Esophagus (tissue), 2 donors: ENCODE results near the gene MYO18B. TPM values are rescaled to one million over a fixed set of nuclear protein-coding genes. Genes with fewer than 3 reads are reported as not detected.
"Not testable (repeated sequence)": the region's sequence is repeated elsewhere in the genome, so short reads cannot be mapped to it uniquely, and the experiment has no call there.

Experiments
- H3K27ac ChIP-seq, 2 donors: one replicate each; pipeline ENCODE4 v1.5.1; 2013; ENCODE audit warnings: low read depth in 2 of 2, mild to moderate bottlenecking in 2 of 2, inconsistent platforms in 1 of 2, low read length in 1 of 2, moderate library complexity in 1 of 2
- H3K27me3 ChIP-seq, 2 donors: one replicate each; pipeline ENCODE4 v1.6.1; 2013; ENCODE audit warnings: low read length in 2 of 2, control low read depth in 1 of 2, mild to moderate bottlenecking in 1 of 2; ENCODE audit not compliant: insufficient read depth in 2 of 2, control insufficient read depth in 1 of 2
- H3K36me3 ChIP-seq, 2 donors: one replicate each; pipeline ENCODE4 v1.6.1; 2013; ENCODE audit warnings: low read length in 1 of 2; ENCODE audit not compliant: control insufficient read depth in 2 of 2, insufficient read depth in 2 of 2
- H3K4me1 ChIP-seq, 2 donors: one replicate each; pipeline ENCODE4 v1.6.1; 2013; ENCODE audit warnings: low read length in 1 of 2; ENCODE audit not compliant: control insufficient read depth in 2 of 2, insufficient read depth in 2 of 2
- H3K4me3 ChIP-seq, 2 donors: one replicate each; pipeline ENCODE4 v1.5.1; 2013; ENCODE audit warnings: low read length in 2 of 2, mild to moderate bottlenecking in 2 of 2, low read depth in 1 of 2, moderate library complexity in 1 of 2
- H3K9me3 ChIP-seq, 2 donors: one replicate each; pipeline ENCODE4 v1.6.1; 2013; ENCODE audit warnings: mild to moderate bottlenecking in 2 of 2, low read depth in 1 of 2, low read length in 1 of 2, moderate library complexity in 1 of 2; ENCODE audit not compliant: control insufficient read depth in 2 of 2, insufficient read depth in 1 of 2
- WGBS, 2 donors: extraction: QIAGEN DNeasy Blood & Tissue Kit; methylation state at CpG; one replicate each; pipeline ENCODE4 v1.1.7; 2013; 5-methylcytosine and 5-hydroxymethylcytosine counted together
- polyA plus RNA-seq, 2 donors: library from polyadenylated mRNA; stranded (reverse); fragments of 200-250 nt; gene quantifications; one replicate each; pipeline ENCODE4 v1.2.3, GENCODE V29; 2013
- donor health status: healthy with polysubstance abuse.
- donor health status: Bipolar disorder and iron deficiency.

Gene MYO18B
- polyA plus RNA-seq, 2 donors: 0.29 to 0.31 TPM

DNA sequence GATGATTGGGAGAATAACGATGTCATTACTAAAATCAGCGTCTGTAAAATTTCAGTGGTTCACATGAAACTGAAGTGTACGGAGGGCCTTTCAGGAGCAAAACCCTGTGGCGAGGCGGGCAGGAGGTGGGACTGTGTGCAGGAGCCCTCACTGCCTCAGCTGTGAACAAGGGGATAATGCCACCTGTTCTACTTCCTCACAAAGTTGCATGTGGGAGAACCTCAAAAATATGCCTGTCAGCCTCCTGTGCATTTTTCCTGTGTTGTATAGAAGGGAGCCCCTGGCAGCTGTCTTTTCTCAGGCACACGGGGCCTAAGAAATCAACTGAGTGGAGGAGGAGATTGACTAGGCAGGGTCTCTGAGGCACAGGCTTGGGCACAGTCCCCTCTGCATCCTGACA, 43.0 kb upstream of the MYO18B start:
- Histone ChIP-seq H3K4me3 (no peak overlapping the region), H3K4me1 (no peaks in the 10 kb centered on the region), H3K36me3 (no peaks in the 10 kb centered on the region), H3K9me3 (no peaks in the 10 kb centered on the region), H3K27me3 (no peaks in the 10 kb centered on the region), H3K27ac (no peak overlapping the region)
- WGBS, 2 donors: 87 to 89% methylated on average over 6 of the region's 6 CpGs

DNA sequence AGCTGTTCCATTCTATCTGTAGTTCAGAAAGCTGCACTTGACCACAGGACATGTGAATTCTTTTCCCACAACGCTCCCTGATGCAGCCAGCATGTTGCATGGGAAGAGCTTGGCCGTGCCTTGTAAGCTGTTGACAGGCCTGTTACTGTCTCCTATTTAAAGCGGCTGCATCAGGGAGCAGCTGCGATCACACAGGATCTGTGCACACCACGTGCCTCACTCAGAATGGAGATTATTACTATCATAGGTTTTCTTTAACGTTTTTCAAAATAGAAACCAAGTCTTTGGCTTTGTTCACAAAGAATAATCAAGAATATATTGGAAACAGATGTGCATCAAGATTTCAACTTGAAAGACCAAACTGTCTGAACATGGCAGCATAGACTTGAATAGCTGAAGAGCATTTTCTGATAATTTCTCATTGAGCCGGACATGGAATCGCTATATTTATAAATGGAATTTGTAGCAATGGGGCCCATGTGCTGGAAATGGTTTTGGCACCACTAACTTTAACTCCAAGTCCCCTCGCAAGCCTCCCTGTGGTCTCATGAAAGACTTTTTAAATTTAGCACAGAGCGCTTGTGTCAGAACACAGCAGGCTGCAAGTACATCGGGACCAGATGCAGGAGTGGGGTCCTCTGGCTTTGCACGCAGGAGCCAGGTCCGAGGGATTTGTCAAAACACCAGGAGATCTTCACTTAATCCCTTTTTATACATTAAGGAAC, 40.8 kb upstream of the MYO18B start:
- WGBS, 2 donors: 57 to 59% methylated on average over 13 of the region's 13 CpGs
- H3K36me3 ChIP-seq: no peaks in the 10 kb centered on the region
- no peaks in the 10 kb centered on the region for H3K9me3 ChIP-seq
- no peak overlapping the region for H3K4me3 ChIP-seq
- no peaks in the 10 kb centered on the region for H3K27me3 ChIP-seq
- H3K4me1 ChIP-seq: no peaks in the 10 kb centered on the region
- H3K27ac ChIP-seq: no peak overlapping the region

DNA sequence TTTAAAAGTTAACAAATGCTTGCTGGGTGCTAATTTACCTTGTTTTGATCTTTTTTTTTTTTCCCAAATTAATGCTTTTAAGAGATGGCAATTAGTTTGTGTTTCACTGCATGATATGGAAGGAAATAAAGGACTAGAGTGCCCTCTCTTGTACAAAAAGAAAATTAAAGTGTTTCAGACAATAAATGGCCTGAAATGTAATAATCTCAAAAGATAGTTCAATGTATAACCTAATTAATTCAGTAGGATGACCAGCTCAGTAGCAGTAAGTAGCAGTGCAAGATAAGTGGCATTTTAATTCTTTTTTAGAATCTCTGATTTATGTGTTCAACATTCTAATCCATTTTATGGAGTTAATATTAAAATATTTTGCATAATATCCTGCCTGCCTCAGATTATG, 39.9 kb upstream of the MYO18B start:
- Histone ChIP-seq H3K4me3 (no peak overlapping the region), H3K4me1 (no peaks in the 10 kb centered on the region), H3K27ac (no peak overlapping the region), H3K36me3 (no peaks in the 10 kb centered on the region), H3K9me3 (no peaks in the 10 kb centered on the region), H3K27me3 (no peaks in the 10 kb centered on the region)

DNA sequence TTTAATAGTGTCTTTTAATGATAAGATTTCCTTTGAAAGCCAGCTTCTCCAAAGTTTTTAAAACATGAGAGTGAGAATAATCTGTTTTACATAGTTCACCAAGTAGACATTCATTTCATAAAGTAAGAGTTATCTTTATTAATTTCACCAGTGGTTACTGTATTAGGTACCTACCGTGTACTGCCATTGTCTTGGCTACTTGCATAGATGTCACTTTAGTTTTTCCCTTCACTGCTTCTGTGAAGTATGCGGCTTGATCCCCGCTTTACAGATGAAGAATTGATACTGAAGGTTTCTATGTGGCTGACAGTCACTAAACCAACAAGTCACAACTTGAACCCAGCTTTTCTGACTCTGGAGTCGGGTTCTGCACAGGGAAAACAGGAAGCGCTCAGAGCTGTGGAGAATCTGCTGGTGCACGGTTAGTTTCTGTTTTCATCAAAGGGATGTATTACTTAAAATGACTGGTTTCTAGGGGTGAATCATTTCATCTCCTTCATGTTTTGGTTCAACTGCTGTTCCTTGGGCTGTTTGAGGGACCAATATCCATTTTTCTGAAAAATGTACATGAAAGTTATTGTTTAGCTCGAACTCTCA, 39.3 kb upstream of the MYO18B start:
- Histone ChIP-seq H3K4me1 (no peaks in the 10 kb centered on the region), H3K27me3 (no peaks in the 10 kb centered on the region), H3K27ac (no peak overlapping the region), H3K36me3 (no peaks in the 10 kb centered on the region), H3K4me3 (no peak overlapping the region), H3K9me3 (no peaks in the 10 kb centered on the region)
- WGBS, 2 donors: 73 to 74% methylated on average over 7 of the region's 7 CpGs

- H3K4me3 ChIP-seq: no peak overlapping the region
- no peaks in the 10 kb centered on the region for H3K27me3 ChIP-seq
- H3K4me1 ChIP-seq: no peaks in the 10 kb centered on the region
- H3K27ac ChIP-seq: no peak overlapping the region
- 92 to 95% methylated on average over 2 of the region's 2 CpGs for WGBS, 2 donors
- no peaks in the 10 kb centered on the region for H3K9me3 ChIP-seq
- H3K36me3 ChIP-seq: no peaks in the 10 kb centered on the region
These were observed 37.3 kb upstream of the MYO18B start for GRCh38 chr22:25704701-25705100.

DNA sequence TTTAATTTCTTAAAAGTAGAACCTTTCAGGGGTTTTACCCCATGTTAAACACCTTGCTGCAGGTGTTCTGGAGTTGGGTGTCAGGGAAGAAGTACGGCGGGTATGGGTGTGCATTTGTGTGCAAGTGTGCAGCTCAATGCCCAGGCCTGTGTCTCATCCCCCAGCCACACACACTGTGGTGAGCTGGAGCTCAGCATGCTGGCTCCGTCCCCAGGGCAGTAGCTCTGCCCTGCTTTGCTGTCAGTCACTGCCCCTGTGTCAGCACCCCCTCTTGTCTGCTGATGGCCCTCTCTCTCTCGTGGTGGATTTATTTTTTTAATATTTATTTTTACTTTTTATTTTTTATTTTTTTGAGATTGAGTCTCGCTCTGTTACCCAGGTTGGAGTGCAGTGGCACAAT, 35.8 kb upstream of the MYO18B start:
- no peaks in the 10 kb centered on the region for H3K36me3 ChIP-seq
- no peak overlapping the region for H3K27ac ChIP-seq
- H3K4me1 ChIP-seq: no peaks in the 10 kb centered on the region
- no peaks in the 10 kb centered on the region for H3K9me3 ChIP-seq
- no peak overlapping the region for H3K4me3 ChIP-seq
- 86 to 88% methylated on average over 5 of the region's 5 CpGs for WGBS, 2 donors
- no peaks in the 10 kb centered on the region for H3K27me3 ChIP-seq

- H3K36me3 ChIP-seq, H3K4me3 ChIP-seq, H3K9me3 ChIP-seq, H3K27ac ChIP-seq, H3K4me1 ChIP-seq, H3K27me3 ChIP-seq: not testable (repeated sequence)
- 87 to 93% methylated on average over 5 to 6 of the region's 6 CpGs for WGBS, 2 donors
These were observed 33.6 kb upstream of the MYO18B start for GRCh38 chr22:25708430-25708829.

DNA sequence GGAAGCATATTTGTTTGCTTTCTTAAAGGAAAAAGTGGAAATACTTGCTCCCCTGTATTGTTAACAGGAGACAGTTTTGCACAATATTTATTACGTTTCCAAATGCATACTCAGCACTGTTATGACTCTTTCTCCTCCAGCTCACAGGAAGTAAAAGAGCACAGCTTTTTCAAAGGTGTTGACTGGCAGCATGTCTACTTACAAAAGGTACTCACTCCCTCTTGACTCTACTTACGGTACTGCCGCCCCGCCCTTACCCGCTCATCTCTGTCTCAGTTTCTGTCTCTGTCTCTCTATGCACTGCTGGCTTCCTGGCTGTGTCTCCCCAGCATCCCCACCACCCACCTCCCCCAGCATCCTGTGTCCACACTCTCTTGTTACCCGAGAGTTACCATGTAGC, 32.2 kb upstream of the MYO18B start:
- WGBS, 2 donors: 73 to 74% methylated on average over 6 of the region's 6 CpGs
- no peaks in the 10 kb centered on the region for H3K9me3 ChIP-seq

DNA sequence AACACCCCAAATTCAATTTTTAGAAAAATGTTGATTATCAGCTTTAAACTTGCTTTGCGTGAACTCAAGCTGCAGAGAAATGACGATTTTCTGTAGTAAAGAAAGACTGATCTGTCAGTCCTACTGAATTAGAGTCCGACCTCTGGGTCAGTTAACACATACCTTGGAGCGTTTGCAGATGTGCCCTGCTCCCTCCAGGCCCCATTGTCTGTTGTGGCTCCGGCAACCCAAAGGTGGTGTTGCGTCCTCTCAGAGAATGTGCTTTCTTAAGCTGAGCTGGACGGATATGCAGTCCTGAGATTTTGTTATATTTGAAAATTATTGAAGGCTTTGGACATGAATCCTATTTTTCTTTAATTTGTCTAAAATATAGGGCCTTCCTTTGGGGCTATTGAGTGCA, 31.5 kb upstream of the MYO18B start:
- Histone ChIP-seq H3K27ac (no peak overlapping the region), H3K27me3 (no peaks in the 10 kb centered on the region), H3K36me3 (no peaks in the 10 kb centered on the region), H3K4me1 (no peaks in the 10 kb centered on the region), H3K9me3 (no peaks in the 10 kb centered on the region), H3K4me3 (no peak overlapping the region)
- WGBS, 2 donors: 90 to 92% methylated on average over 7 of the region's 7 CpGs

More for the DNA sequence above, 32.2 kb upstream of the MYO18B start:
- no peaks in the 10 kb centered on the region for H3K4me1 ChIP-seq
- no peak overlapping the region for H3K27ac ChIP-seq
- no peaks in the 10 kb centered on the region for H3K27me3 ChIP-seq
- no peak overlapping the region for H3K4me3 ChIP-seq
- no peaks in the 10 kb centered on the region for H3K36me3 ChIP-seq

GRCh38 chr22:25711491-25711890, 30.5 kb upstream of the MYO18B start:
- 74 to 83% methylated on average over 6 of the region's 6 CpGs for WGBS, 2 donors
- no peaks in the 10 kb centered on the region for H3K36me3 ChIP-seq
- H3K27me3 ChIP-seq: no peaks in the 10 kb centered on the region
- no peaks in the 10 kb centered on the region for H3K9me3 ChIP-seq
- no peak overlapping the region for H3K4me3 ChIP-seq
- no peaks in the 10 kb centered on the region for H3K4me1 ChIP-seq
- H3K27ac ChIP-seq: no peak overlapping the region
